Endothelial cell (in vitro differentiated cells): Measurements from ENCODE around the gene LETM1. TPM values are rescaled to one million over a fixed set of nuclear protein-coding genes. Genes with fewer than 3 reads are reported as not detected.

Experiments used
- DNase-seq: peaks from one replicate; pipeline ENCODE4 v3.0.0; 2021; ENCODE audit warnings: low spot score
- H3K27ac Mint-ChIP-seq: one replicate; pipeline ENCODE4 v1.8.0; 2021; ENCODE audit warnings: mixed read lengths, inconsistent platforms; ENCODE audit not compliant: unreplicated experiment
- H3K27me3 Mint-ChIP-seq: one replicate; pipeline ENCODE4 v1.8.0; 2021; ENCODE audit warnings: mild to moderate bottlenecking, moderate library complexity, mixed read lengths, inconsistent platforms; ENCODE audit not compliant: unreplicated experiment
- H3K36me3 Mint-ChIP-seq: one replicate; pipeline ENCODE4 v1.8.0; 2021; ENCODE audit warnings: mild to moderate bottlenecking, low read depth, mixed read lengths, inconsistent platforms; ENCODE audit not compliant: unreplicated experiment
- H3K4me1 Mint-ChIP-seq: one replicate; pipeline ENCODE4 v1.8.0; 2021; ENCODE audit warnings: mild to moderate bottlenecking, mixed read lengths, inconsistent platforms; ENCODE audit not compliant: unreplicated experiment
- H3K4me3 Mint-ChIP-seq: one replicate; pipeline ENCODE4 v1.8.0; 2021; ENCODE audit warnings: mild to moderate bottlenecking, mixed read lengths, inconsistent platforms; ENCODE audit not compliant: unreplicated experiment
- H3K9me3 Mint-ChIP-seq: one replicate; pipeline ENCODE4 v1.8.0; 2021; ENCODE audit warnings: mixed read lengths, inconsistent platforms; ENCODE audit not compliant: unreplicated experiment
- CTCF ChIP-seq: fragments of 200-600 bp; sonication (generic); IDR thresholded peaks from one replicate; pipeline ENCODE4 v1.5.0; 2021; ENCODE audit warnings: antibody characterized with exemption; ENCODE audit not compliant: unreplicated experiment
- total RNA-seq: library from RNA; stranded (reverse); fragmentation: NEBNext Ultra II Directional; extraction: Animal tissue kit (Norgen Biotek cat#: 25700); gene quantifications from one replicate; pipeline ENCODE4 v1.2.1, GENCODE V29; 2021; ENCODE audit not compliant: unreplicated experiment

LETM1 gene
- total RNA-seq, 1 donor from 2014 or later: 37.1 TPM

GRCh38 chr4:1864076-1865008, 8.4 kb upstream of the LETM1 start:
- Mint-ChIP-seq H3K36me3 (peaks cover 4% of the 10 kb centered on the region), H3K27me3 (peaks cover 11% of the 10 kb centered on the region), H3K9me3 (no peaks in the 10 kb centered on the region), H3K4me3 (no peak overlapping the region), H3K27ac (no peak overlapping the region), H3K4me1 (no peaks in the 10 kb centered on the region)
- DNase-seq: no peak
- TF ChIP-seq CTCF: no peak

- Mint-ChIP-seq H3K27ac (no peak overlapping the region), H3K4me1 (peaks cover 3% of the 10 kb centered on the region), H3K9me3 (no peaks in the 10 kb centered on the region)
Measured at GRCh38 chr4:1863297-1864033, 7.5 kb upstream of the LETM1 start.

GRCh38 chr4:1862961-1863296, 7.0 kb upstream of the LETM1 start:
- no peak for DNase-seq
- H3K27ac Mint-ChIP-seq: no peak overlapping the region
- H3K9me3 Mint-ChIP-seq: no peaks in the 10 kb centered on the region
- peaks cover 11% of the 10 kb centered on the region for H3K27me3 Mint-ChIP-seq
- TF ChIP-seq CTCF: no peak
- H3K36me3 Mint-ChIP-seq: peaks cover 4% of the 10 kb centered on the region
- H3K4me1 Mint-ChIP-seq: peaks cover 3% of the 10 kb centered on the region
- H3K4me3 Mint-ChIP-seq: no peak overlapping the region

More at GRCh38 chr4:1863297-1864033, 7.5 kb upstream of the LETM1 start:
- no peak for DNase-seq
- no peak for TF ChIP-seq CTCF
- Mint-ChIP-seq H3K27me3 (peaks cover 11% of the 10 kb centered on the region), H3K36me3 (peaks cover 4% of the 10 kb centered on the region), H3K4me3 (no peak overlapping the region)

GRCh38 chr4:1862055-1862911, 6.3 kb upstream of the LETM1 start:
- Mint-ChIP-seq H3K4me1 (peaks cover 3% of the 10 kb centered on the region), H3K9me3 (no peaks in the 10 kb centered on the region), H3K36me3 (peaks cover 4% of the 10 kb centered on the region), H3K27me3 (peaks cover 11% of the 10 kb centered on the region), H3K27ac (no peak overlapping the region), H3K4me3 (no peak overlapping the region)
- no peak for TF ChIP-seq CTCF
- no peak for DNase-seq
